Mammary epithelial cell (primary cell): Measurements from ENCODE around the gene NDST4.

Experiments used
- EZH2 ChIP-seq: IDR thresholded peaks from 2 replicates; pipeline ENCODE4 v1.6.1; 2012; ENCODE audit warnings: low read length, inconsistent platforms, borderline replicate concordance
- TF ChIP-seq, protein P1 (sequence below), 2 donors: IDR thresholded peaks in 1 of 2; conservative IDR thresholded peaks in 1 of 2; 2 replicates each; pipeline ENCODE4 v1.5.1; 2011 to 2012; ENCODE audit warnings: inconsistent platforms in 2 of 2, low read length in 2 of 2, mild to moderate bottlenecking in 2 of 2, control low read depth in 1 of 2, low read depth in 1 of 2; ENCODE audit not compliant: insufficient read depth in 1 of 2; ENCODE audit errors: extremely low read depth in 1 of 2

DNA sequence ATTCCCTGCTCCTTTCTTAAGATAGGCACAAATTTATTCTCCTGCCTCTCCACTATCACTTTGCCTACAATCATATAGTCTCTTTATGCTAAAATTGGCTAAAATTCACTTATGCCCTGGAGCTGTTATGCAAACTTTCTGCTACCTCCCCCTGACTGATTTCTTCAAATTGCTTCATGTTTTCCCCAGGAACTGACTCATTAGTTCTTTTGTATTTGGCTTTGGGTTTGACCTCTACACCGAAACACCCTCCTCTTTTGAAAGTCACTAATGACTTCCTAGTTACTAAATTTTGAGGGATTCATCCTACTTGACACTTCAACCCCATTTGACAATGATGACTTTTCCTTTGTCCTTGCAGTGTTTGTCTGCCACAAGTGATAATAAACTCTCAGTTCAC is 222.6 kb downstream of the NDST4 start:
- TF ChIP-seq, protein P1, sequence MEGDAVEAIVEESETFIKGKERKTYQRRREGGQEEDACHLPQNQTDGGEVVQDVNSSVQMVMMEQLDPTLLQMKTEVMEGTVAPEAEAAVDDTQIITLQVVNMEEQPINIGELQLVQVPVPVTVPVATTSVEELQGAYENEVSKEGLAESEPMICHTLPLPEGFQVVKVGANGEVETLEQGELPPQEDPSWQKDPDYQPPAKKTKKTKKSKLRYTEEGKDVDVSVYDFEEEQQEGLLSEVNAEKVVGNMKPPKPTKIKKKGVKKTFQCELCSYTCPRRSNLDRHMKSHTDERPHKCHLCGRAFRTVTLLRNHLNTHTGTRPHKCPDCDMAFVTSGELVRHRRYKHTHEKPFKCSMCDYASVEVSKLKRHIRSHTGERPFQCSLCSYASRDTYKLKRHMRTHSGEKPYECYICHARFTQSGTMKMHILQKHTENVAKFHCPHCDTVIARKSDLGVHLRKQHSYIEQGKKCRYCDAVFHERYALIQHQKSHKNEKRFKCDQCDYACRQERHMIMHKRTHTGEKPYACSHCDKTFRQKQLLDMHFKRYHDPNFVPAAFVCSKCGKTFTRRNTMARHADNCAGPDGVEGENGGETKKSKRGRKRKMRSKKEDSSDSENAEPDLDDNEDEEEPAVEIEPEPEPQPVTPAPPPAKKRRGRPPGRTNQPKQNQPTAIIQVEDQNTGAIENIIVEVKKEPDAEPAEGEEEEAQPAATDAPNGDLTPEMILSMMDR (conservative IDR thresholded peaks at IDR 0.05 in 1 of 2, IDR thresholded peaks at IDR 0.05 in 1 of 2; ENCODE audit: extremely low read depth in 1 of 2, insufficient read depth in 1 of 2, low read depth in 1 of 2, low read length in 2 of 2): no peak
- no peak for TF ChIP-seq EZH2
